ENCODE results near the gene RPN1. TPM values are rescaled to one million over a fixed set of nuclear protein-coding genes. Genes with fewer than 3 reads are reported as not detected.

The RPN1 gene
- total and polyA plus RNA-seq, 2 of the 8 experiments (the other 6 are each of a cell fraction or from before 2014, with no cell fraction given) = 165 to 211 TPM

- no peak for TF ChIP-seq CHD7 (IDR thresholded peaks at IDR 0.05; ENCODE audit: insufficient replicate concordance, low read length)
- TF ChIP-seq TCF12 (IDR thresholded peaks at IDR 0.05; ENCODE audit: low read depth, low read length) = no peak
- TF ChIP-seq CREB1 (IDR thresholded peaks at IDR 0.05) = no peak
- TF ChIP-seq GABPA (IDR thresholded peaks at IDR 0.05; ENCODE audit: borderline replicate concordance, insufficient read depth, low read length) = no peak
- no peak for TF ChIP-seq CHD2 (IDR thresholded peaks at IDR 0.05; ENCODE audit: low read length)
- no peak for TF ChIP-seq EGR1 (IDR thresholded peaks at IDR 0.05; ENCODE audit: borderline replicate concordance, low read depth, low read length)
Measured at GRCh38 chr3:128648940-128649663, 1.5 kb downstream of the RPN1 start (continued).
